MM.1S (cell line): ENCODE data around the gene WIPF2.
"Not testable (repeated sequence)": the region's sequence is repeated elsewhere in the genome, so short reads cannot be mapped to it uniquely, and the experiment has no call there.

Source experiments
- CTCF ChIP-seq: fragments of 300-600 bp; sonication (generic); IDR thresholded peaks from 2 replicates; pipeline ENCODE4 v1.5.1; 2016; ENCODE audit warnings: antibody characterized with exemption, low read length, mixed read lengths
- EZH2 ChIP-seq: fragments of 300-600 bp; sonication (generic); optimal IDR thresholded peaks from 2 replicates; pipeline ENCODE3; 2017; ENCODE audit warnings: low read depth, mild to moderate bottlenecking, antibody characterized with exemption, low read length, mixed read lengths
- EZH2phosphoT487 ChIP-seq: fragments of 300-600 bp; sonication (generic); IDR thresholded peaks from 2 replicates; pipeline ENCODE4 v1.6.1; 2018; ENCODE audit warnings: antibody characterized with exemption, low read length

- not testable (repeated sequence) for TF ChIP-seq CTCF, EZH2, EZH2phosphoT487
These were observed 21.1 kb upstream of the WIPF2 start for GRCh38 chr17:40197965-40198456.
